NCI-H2196 treated with DMSO at 0.1 percent for 48 hours (cell line): ENCODE results near the gene PIGT.

Experiments used
- DNase-seq: peaks from one replicate; lab custom pipeline; 2025; ENCODE audit not compliant: unreplicated experiment; lab: John Stamatoyannopoulos, UW

Gene PIGT

DNA sequence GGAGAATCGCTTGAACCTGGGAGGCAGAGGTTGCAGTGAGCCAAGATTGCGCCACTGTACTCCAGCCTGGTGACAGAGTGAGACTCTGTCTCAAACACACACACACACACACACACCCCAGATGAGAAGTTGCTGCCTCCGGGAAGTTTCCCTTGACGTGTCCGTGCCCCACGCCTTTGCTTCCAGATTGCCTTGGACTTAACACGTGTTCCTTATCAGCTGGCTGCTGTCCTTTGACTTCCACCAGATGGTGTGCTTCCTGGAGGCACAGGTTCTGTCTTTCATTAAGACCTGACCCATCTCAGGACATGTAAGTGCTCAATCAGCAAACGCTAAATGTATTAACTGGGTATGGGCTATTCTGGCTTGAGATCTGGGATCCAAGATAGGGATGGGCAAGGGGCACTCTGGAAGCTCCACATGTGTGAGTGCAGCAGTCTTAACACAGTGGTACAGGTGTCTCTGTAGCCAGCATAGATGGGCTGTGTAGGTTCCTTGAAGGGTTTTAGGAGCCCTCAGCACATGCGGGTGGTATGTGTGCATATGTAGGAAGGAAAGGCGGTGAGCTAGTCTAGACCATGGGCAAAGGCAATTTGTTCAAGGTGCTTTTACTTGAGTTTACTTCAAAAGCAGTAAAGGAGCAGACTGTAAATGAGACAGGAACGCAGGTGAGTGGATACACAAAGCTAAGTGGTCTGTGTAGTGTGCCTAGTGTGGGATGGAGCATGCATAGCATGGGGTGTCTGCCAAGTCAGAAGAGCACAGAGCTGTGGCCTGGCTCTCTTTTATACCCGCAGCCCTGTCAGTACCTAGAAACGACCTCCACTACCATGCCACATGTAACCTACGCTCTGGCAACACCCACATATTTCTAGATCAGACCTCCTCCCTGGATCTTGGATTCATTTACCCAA, 11.6 kb downstream of the PIGT start:
- no peak for DNase-seq

DNA sequence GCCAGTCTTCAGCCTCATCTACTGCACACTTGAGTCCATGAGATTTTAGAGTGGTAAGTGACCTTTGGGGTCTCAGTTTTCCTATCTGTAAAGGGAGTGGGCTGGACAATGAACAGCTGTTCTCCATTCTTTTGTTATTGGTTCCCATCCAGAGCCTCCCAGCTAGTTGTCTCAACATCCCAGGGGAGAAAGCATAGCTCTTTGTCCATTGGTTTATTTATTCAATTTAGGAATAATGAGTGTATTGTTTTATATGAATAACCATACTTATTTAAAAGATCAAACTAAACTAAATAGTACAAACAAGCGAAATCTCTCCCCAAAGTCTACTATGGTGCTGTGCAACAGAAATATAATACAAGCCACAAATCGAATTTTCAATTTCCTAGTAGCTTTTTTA, 13.7 kb downstream of the PIGT start:
- no peak for DNase-seq

DNA sequence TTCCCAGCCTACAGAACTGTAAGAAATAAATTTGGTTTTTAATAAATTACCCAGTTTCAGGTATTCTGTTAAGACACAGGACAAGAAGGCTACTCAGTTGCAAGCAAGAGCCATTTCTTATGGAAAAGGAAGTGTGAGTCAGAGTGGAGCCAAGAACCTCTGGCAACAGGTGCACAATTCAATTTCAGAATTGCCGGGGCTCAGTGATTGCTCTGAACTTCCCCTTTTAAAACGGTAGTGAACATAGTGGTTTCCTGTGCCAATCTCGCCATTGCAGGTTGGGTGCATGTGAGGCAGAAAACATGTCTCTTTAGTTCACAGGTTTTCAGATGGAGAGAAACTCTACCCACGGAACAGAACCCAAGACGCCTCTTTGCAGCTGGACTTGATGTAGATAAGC, 16.4 kb downstream of the PIGT start:
- DNase-seq: no peak

DNA sequence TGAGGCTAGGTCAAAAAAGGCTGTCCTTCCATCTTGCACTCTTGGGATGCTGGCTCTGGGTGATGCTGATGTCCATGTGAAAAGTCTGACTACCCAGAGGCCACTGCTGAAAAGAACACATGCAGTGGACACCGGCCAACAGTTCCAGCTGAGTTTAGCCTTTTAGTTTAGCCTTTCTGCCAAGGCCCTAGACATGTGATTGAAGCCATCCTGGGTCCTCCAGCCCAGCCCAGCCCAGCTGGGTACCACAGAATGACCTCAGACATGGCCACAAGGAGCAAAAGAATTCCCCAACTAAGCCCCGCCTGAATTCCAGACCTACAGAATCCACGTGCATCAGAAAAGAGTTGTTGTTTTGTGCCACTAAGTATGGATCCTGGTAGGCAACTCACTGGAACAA, 17.4 kb downstream of the PIGT start:
- no peak for DNase-seq

GRCh38 chr20:45433976-45434375, 18.0 kb downstream of the PIGT start:
- DNase-seq: no peak

GRCh38 chr20:45436732-45437485, 21.0 kb downstream of the PIGT start:
- peak; percentile 34 for DNase-seq

DNA sequence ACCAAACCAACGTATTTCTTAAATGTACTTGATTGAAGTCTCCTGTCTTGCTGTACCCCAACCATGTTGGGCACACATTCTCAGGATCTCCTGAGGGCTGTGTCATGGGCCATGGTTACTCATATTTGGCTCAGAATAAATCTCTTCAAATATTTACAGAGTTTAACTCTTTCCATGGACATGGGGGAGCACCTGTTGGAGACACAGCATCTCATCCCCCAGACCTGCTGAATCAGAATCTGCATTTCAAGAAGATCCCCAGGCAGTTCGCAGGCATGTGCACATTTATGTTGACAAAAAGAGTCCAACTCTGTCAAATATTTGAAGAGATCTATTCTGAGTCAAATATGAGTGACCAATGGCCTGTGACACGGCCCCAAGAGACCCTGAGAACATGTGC, 24.5 kb downstream of the PIGT start:
- no peak for DNase-seq

DNA sequence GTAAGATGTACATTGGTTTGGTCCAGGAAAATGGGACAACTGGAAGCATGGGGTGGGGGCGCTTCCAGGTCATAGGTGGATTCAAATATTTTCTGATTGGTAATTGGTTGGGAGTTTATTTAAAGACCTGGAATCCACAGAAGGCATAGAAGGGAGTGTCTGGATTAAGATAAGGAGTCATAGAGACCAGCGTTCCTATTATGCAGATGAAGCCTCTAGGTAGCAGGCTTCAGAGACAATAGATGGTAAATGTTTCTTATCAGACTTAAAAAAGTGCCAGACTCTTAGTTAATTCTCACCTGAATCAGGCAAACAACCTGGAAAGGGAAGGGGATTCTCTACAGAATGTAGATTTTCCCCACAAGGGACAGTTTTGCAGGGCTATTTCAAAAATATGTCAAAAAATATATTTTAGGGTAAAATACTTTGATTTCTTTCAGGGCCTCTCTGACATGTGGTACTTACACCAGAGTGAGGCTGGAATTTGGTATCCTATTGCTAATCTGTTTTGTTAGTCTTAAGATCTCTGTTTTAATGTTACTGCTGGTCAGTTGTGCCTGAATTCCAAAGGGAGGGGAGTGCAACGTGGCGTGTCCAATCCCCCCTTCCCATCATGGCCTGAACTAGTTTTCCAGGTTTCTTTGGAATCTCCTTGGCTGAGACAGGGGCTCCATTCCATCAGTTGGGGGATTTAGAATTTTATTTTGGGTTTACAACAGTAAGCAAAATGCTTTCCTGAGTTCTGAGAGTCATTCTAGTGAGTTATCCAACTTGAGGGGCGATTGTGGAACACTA, 25.1 kb downstream of the PIGT start:
- no peak for DNase-seq

GRCh38 chr20:45441746-45442145, 25.8 kb downstream of the PIGT start:
- no peak for DNase-seq

DNA sequence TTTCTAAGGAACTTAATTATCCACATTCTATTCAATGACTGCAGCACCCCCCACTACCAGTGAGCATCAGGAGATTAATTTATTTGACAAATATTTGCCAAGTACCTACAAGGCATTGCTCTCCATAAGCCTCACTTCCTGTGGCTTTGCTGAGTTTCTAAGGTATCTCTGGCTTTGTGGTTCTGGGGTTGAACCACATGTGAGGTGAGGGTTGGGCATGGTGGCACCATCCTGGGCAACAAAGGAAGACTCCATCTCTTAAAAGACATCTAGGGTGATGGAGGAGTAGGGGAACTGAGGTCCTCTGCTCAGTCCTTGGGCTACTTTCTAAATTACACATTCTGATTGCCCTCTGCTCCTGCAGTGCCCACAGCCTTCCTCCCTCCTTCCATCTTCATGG, 28.1 kb downstream of the PIGT start:
- no peak for DNase-seq

GRCh38 chr20:45445805-45446562, 30.0 kb downstream of the PIGT start:
- no peak for DNase-seq

- no peak for DNase-seq
These were observed 32.3 kb downstream of the PIGT start for GRCh38 chr20:45448270-45448669.

DNA sequence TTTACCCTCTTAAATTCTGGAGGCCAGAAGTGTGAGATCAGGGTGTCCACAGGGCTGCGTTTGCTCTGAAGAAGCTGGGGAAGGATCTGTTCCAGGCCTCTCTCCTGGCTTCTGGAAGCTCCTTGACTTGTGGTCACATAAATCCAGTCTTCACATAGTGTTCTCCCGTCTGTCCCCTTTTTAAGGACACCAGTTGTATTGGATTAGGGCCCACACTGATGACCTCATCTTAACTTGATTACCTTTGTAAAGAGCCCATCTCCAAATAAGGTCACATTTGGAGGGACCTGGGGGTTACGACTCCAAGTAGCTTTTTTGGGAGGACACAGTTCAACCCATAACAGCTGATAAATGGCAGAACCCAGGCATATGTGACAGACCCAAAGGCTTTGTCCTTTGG, 33.6 kb downstream of the PIGT start:
- DNase-seq: no peak

- no peak for DNase-seq
These were observed 34.3 kb downstream of the PIGT start for GRCh38 chr20:45450097-45450818.

- no peak for DNase-seq
These were observed 36.3 kb downstream of the PIGT start for GRCh38 chr20:45452238-45452637.

GRCh38 chr20:45452772-45453691, 37.1 kb downstream of the PIGT start:
- DNase-seq: no peak

DNA sequence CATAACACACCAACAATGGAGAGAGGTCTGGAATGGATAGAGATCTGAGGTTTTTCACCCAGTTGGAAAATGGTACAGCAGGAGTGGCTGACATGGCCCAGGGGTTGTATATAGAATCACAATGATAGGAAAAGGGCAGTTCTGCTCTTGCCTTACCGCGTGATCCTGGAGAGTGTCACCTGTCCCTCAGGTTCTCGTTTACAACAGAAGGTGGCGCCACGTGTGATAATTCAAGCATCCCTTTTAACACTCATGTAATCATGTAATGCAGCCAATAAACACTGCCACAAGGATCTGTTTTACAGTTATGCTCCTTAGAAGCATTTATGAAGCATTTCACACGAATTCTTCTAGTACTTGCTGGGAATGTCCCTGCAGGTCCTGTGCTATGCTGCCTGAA, 40.7 kb downstream of the PIGT start:
- DNase-seq: no peak

DNA sequence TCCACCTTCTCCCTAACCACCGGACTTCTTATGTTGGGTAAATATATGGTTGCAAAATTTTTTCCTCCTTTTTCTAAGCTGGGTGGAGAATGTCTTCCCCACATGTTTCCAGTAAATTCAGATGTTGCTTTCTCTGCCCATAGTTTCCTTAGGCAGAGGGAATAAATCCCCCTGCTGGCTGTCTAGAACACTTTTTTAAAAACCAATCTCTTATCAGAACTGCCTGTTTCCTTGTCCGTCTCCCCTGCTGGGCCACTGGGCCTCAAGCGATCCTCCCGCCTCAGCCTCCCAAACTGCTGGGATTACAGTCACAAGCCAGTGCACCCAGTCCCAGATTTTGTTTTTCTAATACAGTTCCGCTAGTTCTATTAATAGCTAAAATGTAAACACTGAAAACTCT, 43.7 kb downstream of the PIGT start:
- no peak for DNase-seq

DNA sequence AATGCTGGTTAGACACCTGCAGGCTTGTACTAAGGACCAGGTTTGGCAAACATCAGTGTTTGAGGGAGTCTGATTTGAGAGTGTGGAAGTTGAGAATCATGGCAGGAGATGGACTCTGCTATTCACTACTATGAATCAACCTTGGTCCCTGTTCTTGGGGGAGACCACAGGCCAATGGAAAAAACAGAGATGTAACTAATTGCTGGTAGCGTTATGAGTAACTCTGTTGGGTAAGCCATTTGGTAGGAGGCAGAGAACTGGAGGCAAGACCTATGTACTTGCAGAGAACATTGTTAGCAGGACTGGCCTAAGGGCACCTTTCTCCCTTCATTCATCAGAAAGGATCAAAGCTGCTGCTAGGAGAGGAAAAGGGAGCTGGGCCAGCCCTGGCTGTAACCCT, 45.3 kb downstream of the PIGT start:
- DNase-seq: no peak
